A549 treated with GW870086 at 1 μM for 4 hours (cell line): ENCODE results near the gene TMOD1. TPM values are rescaled to one million over a fixed set of nuclear protein-coding genes. Genes with fewer than 3 reads are reported as not detected.

Source experiments
- total RNA-seq: library from RNA; stranded (reverse); fragments of 200-300 nt; extraction: Qiagen RNA extraction; gene quantifications from 5 replicates; pipeline ENCODE4 v1.2.3, GENCODE V29; 2022; ENCODE audit warnings: low read depth

TMOD1 gene
- 1.6 to 2.4 TPM (median 2.1 TPM) in 5 replicates for total RNA-seq

GRCh38 chr9:97501177-97501971 lies at the start of gene TMOD1:
TMOD1 (plus strand) TSS chr9:97501666; CDS start chr9:97524189, 22,523 bp downstream.

GRCh38 chr9:97632985-97633858 lies 131.8 kb downstream of the TMOD1 start, which contains the start of the genes NCBP1 and TSTD2:
NCBP1 (plus strand) TSS chr9:97633821; CDS start chr9:97633882, 61 bp downstream.
TSTD2 (minus strand) TSS chr9:97633368; CDS start chr9:97627562, 5,806 bp downstream.

Other genes starting within 250 kb of the TMOD1 start
- gene CCDC180, start 194.0 kb upstream of the TMOD1 start, total RNA-seq: 0.54 to 0.94 TPM (median 0.72 TPM) in 5 replicates
- 9.8 to 13.5 TPM (median 12.9 TPM) in 5 replicates for gene TDRD7, start 89.6 kb upstream of the TMOD1 start, total RNA-seq
- 8.2 to 12.3 TPM (median 10.0 TPM) in 5 replicates for gene TSTD2, start 131.7 kb downstream of the TMOD1 start, total RNA-seq
- 22.9 to 27.6 TPM (median 26.3 TPM) in 5 replicates for gene NCBP1, start 132.2 kb downstream of the TMOD1 start, total RNA-seq
- gene XPA, start 195.7 kb downstream of the TMOD1 start, total RNA-seq: 13.4 to 15.6 TPM (median 14.7 TPM) in 5 replicates